Measurements from ENCODE around the gene STAU1. TPM values are rescaled to one million over a fixed set of nuclear protein-coding genes. Genes with fewer than 3 reads are reported as not detected.
"Not testable (repeated sequence)": the region's sequence is repeated elsewhere in the genome, so short reads cannot be mapped to it uniquely, and the experiment has no call there.

STAU1 gene
- total and polyA plus RNA-seq, 4 donors: 53.5 to 89.2 (median 65.2) TPM

GRCh38 chr20:49103019-49103418, 85.1 kb downstream of the STAU1 start:
- 95% methylated on average over 4 of the region's 4 CpGs for WGBS

GRCh38 chr20:49100972-49101371, 87.2 kb downstream of the STAU1 start:
- peaks cover 14 to 55% (median 40%) of the 10 kb centered on the region in 4 donors for H3K36me3 ChIP-seq (ENCODE audit: control insufficient read depth in 4 of 4, insufficient read depth in 3 of 4, low read depth in 1 of 4, low read length in 3 of 4)
- H3K27ac ChIP-seq (ENCODE audit: low read depth in 1 of 2, low read length in 2 of 2): peak overlapping the region in 1 of 2 donors; percentile 34
- no peaks in the 10 kb centered on the region for H3K27me3 ChIP-seq (ENCODE audit: control insufficient read depth in 4 of 4, insufficient read depth in 4 of 4, low read length in 3 of 4)
- H3K9me3 ChIP-seq (ENCODE audit: control insufficient read depth in 4 of 4, low read length in 3 of 4): no peaks in the 10 kb centered on the region
- no peak overlapping the region for H3K9ac ChIP-seq (ENCODE audit: low read depth in 1 of 2, low read length in 2 of 2)
- no peak for DNase-seq (ENCODE audit: low spot score)
- TF ChIP-seq GABPA (IDR thresholded peaks at IDR 0.05 in 1 of 2, conservative IDR thresholded peaks at IDR 0.05 in 1 of 2): no peak
- no peak for TF ChIP-seq TAF1 (conservative IDR thresholded peaks at IDR 0.05)
- TF ChIP-seq RAD21 (IDR thresholded peaks at IDR 0.05): no peak
- no peak for TF ChIP-seq REST (IDR thresholded peaks at IDR 0.05)
- H3K4me3 ChIP-seq (ENCODE audit: low read depth in 1 of 3, low read length in 3 of 3): no peak overlapping the region
- no peaks in the 10 kb centered on the region for H3K4me1 ChIP-seq (ENCODE audit: control insufficient read depth in 4 of 4, insufficient read depth in 4 of 4, low read length in 3 of 4)
- WGBS: 68% methylated on average over 4 of the region's 4 CpGs

More at GRCh38 chr20:49103019-49103418, 85.1 kb downstream of the STAU1 start:
- Histone ChIP-seq H3K9ac (ENCODE audit: low read depth in 1 of 2, low read length in 2 of 2) (no peak overlapping the region), H3K36me3 (ENCODE audit: control insufficient read depth in 4 of 4, insufficient read depth in 3 of 4, low read depth in 1 of 4, low read length in 3 of 4) (peaks cover 13 to 40% (median 27%) of the 10 kb centered on the region in 4 donors), H3K27ac (ENCODE audit: low read depth in 1 of 2, low read length in 2 of 2) (no peak overlapping the region), H3K4me3 (ENCODE audit: low read depth in 1 of 3, low read length in 3 of 3) (no peak overlapping the region), H3K27me3 (ENCODE audit: control insufficient read depth in 4 of 4, insufficient read depth in 4 of 4, low read length in 3 of 4) (no peaks in the 10 kb centered on the region), H3K9me3 (ENCODE audit: control insufficient read depth in 4 of 4, low read length in 3 of 4) (no peaks in the 10 kb centered on the region), H3K4me1 (ENCODE audit: control insufficient read depth in 4 of 4, insufficient read depth in 4 of 4, low read length in 3 of 4) (no peaks in the 10 kb centered on the region)
- no peak for TF ChIP-seq RAD21 (IDR thresholded peaks at IDR 0.05)
- no peak for TF ChIP-seq YY1 (IDR thresholded peaks at IDR 0.05)
- TF ChIP-seq SP1 (IDR thresholded peaks at IDR 0.05): no peak
- TF ChIP-seq HNF4A (conservative IDR thresholded peaks at IDR 0.05): no peak
- DNase-seq (ENCODE audit: low spot score): no peak

- not testable (repeated sequence) for DNase-seq (ENCODE audit: low spot score); H3K4me1 ChIP-seq (ENCODE audit: control insufficient read depth in 4 of 4, insufficient read depth in 4 of 4, low read length in 3 of 4); H3K4me3 ChIP-seq (ENCODE audit: low read depth in 1 of 3, low read length in 3 of 3); H3K27me3 ChIP-seq (ENCODE audit: control insufficient read depth in 4 of 4, insufficient read depth in 4 of 4, low read length in 3 of 4); H3K9me3 ChIP-seq (ENCODE audit: control insufficient read depth in 4 of 4, low read length in 3 of 4); H3K9ac ChIP-seq (ENCODE audit: low read depth in 1 of 2, low read length in 2 of 2); H3K27ac ChIP-seq (ENCODE audit: low read depth in 1 of 2, low read length in 2 of 2)
- H3K36me3 ChIP-seq (ENCODE audit: control insufficient read depth in 4 of 4, insufficient read depth in 3 of 4, low read depth in 1 of 4, low read length in 3 of 4): peaks cover 14 to 62% (median 46%) of the 10 kb centered on the region in 4 donors
- WGBS: 97% methylated on average over 5 of the region's 5 CpGs
These were observed 87.8 kb downstream of the STAU1 start for GRCh38 chr20:49100292-49100691.

- Histone ChIP-seq H3K36me3 (ENCODE audit: control insufficient read depth in 4 of 4, insufficient read depth in 3 of 4, low read depth in 1 of 4, low read length in 3 of 4) (peaks cover 16 to 65% (median 51%) of the 10 kb centered on the region in 4 donors), H3K4me3 (ENCODE audit: low read depth in 1 of 3, low read length in 3 of 3) (no peak overlapping the region), H3K9me3 (ENCODE audit: control insufficient read depth in 4 of 4, low read length in 3 of 4) (no peaks in the 10 kb centered on the region)
These were observed 89.1 kb downstream of the STAU1 start for GRCh38 chr20:49099011-49099410.

More at GRCh38 chr20:49099011-49099410, 89.1 kb downstream of the STAU1 start:
- TF ChIP-seq EGR1 (IDR thresholded peaks at IDR 0.05; ENCODE audit: low read depth in 2 of 2) (no peak), ATF3 (IDR thresholded peaks at IDR 0.05) (no peak), HNF4G (IDR thresholded peaks at IDR 0.05) (no peak), RXRA (IDR thresholded peaks at IDR 0.05) (no peak), CTCF (IDR thresholded peaks at IDR 0.05; ENCODE audit: low read depth, low read length, missing input control) (no peak), NR2F2 (IDR thresholded peaks at IDR 0.05) (no peak), HNF4A (conservative IDR thresholded peaks at IDR 0.05) (no peak), RAD21 (IDR thresholded peaks at IDR 0.05) (no peak), FOXA1 (IDR thresholded peaks at IDR 0.05) (no peak), GABPA (IDR thresholded peaks at IDR 0.05 in 1 of 2, conservative IDR thresholded peaks at IDR 0.05 in 1 of 2) (no peak), TAF1 (conservative IDR thresholded peaks at IDR 0.05) (no peak)
- no peak for DNase-seq (ENCODE audit: low spot score)
- no peaks in the 10 kb centered on the region for H3K27me3 ChIP-seq (ENCODE audit: control insufficient read depth in 4 of 4, insufficient read depth in 4 of 4, low read length in 3 of 4)
- 98% methylated on average over 3 of the region's 3 CpGs for WGBS
- H3K9ac ChIP-seq (ENCODE audit: low read depth in 1 of 2, low read length in 2 of 2): no peak overlapping the region
- no peak overlapping the region for H3K27ac ChIP-seq (ENCODE audit: low read depth in 1 of 2, low read length in 2 of 2)
- no peaks in the 10 kb centered on the region for H3K4me1 ChIP-seq (ENCODE audit: control insufficient read depth in 4 of 4, insufficient read depth in 4 of 4, low read length in 3 of 4)

Measured in liver (tissue), 9 donors.